GM19023 (cell line): Measurements from ENCODE around the gene SYMPK.

Experiments used
- ATAC-seq: cut with Tn5 transposase; IDR thresholded peaks from one replicate; pipeline ENCODE4 v1.9.1; 2021; ENCODE audit warnings: mild to moderate bottlenecking, moderate library complexity; ENCODE audit not compliant: unreplicated experiment

Gene SYMPK

DNA sequence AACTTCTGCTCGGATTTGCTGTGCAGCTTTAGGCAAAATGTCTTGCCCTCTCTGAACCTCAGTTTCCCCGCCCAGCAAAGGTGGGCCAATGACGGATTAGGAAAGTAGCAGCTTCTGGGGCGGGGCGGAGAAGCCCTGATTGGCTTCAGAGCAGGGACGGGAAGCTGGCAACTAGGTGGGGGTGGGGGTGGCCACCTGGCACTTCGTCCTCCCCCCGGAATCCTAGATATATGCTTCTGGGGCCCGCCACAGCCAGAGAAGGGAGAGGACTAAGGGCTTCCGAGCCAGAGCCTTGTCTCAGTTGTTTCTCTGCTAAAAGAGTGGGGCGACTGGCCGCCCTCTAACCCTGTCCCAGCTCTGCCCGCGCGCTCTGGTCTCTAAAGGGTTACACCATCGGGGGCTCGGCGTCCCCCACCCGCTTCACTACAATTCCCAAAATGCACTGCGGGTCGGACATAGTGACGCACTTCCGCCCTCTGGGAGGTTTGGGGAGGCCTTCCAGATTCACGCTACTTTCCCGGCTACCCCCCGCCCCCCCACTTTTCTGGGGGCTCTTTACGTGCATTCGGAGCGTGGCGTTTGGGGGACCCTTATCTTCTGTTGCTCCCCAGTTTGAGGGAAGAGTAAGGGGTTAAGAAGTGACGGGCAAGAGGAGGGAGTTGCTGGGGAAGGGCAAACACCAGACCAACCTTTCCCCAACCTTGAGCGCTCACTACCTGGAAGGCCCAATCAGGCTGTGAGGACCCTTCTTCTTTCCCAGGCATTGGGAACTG, 23.7 kb upstream of the SYMPK start:
- peak; percentile 49 for ATAC-seq

- peak; percentile 38 for ATAC-seq
These were observed 22.8 kb upstream of the SYMPK start, which contains the start of gene IRF2BP1 for GRCh38 chr19:45885556-45886426. TSS of gene IRF2BP1 (minus strand) at chr19:45886141. CDS start at chr19:45885774, 367 bp downstream.

GRCh38 chr19:45884682-45885555, 22.0 kb upstream of the SYMPK start:
- peak; percentile 4 for ATAC-seq

DNA sequence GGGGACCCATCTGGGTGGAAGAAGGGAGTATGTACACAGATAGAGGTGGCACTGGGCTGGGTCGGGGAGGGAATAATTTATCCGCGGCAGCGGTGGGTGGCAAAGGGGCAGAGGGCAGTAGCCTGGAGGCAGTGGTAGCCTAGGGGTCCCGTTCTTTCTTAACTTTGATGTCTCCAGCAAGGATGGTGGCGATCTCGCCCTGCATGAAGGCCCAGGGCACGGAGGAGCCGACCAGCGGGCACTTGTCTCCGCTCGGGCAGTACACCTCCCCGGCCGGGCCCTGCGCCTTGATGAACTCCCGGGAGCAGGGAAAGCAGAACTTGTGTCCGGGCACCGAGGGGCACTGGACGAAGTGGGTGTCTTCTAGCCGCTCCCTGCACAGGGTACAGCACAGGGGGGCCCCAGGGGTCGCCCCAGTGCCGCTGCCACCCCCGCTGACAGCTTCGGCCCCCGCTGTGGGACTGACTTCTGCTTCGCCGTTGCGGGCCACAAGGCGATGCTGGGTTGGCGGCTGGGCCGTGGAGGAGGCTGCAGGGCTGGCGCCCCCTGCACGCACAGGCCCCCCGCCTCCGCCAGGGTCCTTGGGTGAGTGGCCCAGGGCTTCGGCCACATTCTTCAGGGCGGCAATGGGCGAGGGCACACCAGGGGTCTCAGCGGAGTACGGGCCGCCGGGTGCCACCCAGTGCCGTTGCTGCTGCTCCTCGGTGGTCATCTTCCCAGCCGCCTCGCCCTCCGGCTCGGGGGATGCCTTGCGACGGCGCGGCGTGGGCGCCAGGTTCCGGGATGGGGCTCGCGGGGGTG, 21.1 kb upstream of the SYMPK start:
- no peak for ATAC-seq

- ATAC-seq: no peak
These were observed 20.6 kb upstream of the SYMPK start for GRCh38 chr19:45883586-45883880.

- ATAC-seq: peak; percentile 25
These were observed 20.0 kb upstream of the SYMPK start for GRCh38 chr19:45882652-45883585.

GRCh38 chr19:45881909-45882528, 19.1 kb upstream of the SYMPK start:
- no peak for ATAC-seq

DNA sequence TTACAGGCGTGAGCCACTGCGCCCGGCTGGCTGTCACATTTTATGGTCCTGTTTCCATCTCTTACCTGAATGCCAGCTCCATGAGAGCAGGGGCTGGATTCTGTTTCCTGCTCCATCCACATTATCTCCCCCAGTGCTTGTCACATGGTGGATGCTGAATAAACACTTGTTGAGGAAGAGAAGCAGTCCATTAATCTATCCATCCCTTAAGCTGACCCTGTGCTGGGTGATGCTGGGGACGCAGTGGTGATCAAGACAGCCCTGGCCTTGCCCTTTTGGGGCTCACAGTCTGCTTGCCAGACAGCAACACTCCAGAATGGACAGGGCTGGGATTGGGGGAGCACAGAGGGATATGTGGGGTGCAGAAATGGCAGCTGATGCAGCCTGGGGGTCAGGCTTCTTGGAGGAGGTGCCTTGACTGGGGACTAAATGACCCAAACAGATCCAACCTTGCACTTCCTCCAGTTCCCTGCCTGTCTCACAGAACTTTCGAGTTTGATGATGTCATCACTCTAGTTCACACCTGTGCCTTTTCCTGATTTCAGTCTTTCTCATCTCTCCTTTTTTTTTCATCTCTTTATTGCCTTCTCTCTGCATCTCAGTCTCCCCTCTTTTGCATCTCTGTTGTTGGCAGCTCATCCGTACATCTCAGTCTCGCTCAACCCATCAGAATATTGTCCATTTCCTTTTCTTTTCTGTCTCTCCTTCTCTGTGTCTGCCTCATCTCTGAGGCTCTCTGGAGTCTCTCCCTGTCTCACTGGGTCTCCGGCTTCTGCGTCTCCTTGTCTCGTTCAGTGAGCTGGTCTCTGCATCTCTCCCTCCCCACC, 18.3 kb upstream of the SYMPK start:
- no peak for ATAC-seq

- no peak for ATAC-seq
These were observed 17.0 kb upstream of the SYMPK start for GRCh38 chr19:45879971-45880370.

DNA sequence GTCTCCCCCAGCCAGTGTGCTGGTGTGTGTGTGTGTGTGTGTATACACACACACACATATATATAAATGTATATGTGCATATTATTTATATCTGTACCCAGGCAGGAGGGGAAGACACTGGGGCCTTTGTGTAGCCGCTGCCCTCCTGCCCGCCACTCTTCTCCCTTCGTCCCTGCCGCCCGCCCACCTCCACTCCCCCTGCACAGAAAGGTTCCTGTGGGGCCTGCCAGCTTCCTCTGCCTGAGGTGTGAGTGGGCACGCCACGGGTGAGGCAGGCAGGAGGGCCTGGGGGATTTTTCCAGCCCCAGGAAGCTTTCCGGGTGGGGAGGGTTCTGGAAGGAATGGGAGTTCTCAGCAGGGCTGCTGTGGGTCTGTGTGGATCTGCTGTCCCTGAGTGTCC, 16.1 kb upstream of the SYMPK start:
- no peak for ATAC-seq

DNA sequence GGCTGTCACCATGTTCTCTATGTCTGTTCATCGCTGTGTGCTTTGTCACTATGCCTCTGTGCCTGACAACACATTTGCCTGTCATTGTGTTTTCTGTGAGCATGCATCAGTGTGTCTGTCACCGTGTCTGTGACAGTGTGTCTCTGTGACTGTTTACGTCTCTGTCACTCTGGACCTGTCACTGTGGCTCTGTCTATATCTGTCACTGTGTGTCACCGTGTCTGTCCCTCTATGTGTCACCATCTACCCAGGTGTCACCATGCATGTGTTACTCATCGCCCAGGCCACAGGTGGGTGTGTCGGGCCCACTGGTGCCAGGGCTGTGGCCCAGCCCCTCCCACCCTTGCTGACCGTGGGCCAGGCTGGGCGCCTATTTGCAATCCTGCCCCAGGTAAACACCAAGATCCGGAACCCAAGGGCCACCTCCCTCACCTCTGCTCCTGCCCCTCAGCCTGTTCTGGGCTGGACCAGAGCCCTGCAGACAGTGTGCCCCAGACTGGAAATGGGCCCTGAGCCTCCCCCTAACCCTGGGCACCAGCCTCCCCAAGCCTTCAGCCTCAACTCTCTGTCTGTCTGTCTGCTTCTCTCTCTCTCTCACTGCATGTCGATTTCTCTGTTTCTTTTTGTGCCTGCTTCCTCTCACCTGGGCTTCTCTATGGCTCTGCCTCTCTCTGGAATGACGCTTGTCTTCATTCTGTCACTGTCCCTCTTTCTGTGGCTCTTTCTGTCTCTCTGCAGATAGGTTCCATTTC, 15.3 kb upstream of the SYMPK start:
- ATAC-seq: no peak

DNA sequence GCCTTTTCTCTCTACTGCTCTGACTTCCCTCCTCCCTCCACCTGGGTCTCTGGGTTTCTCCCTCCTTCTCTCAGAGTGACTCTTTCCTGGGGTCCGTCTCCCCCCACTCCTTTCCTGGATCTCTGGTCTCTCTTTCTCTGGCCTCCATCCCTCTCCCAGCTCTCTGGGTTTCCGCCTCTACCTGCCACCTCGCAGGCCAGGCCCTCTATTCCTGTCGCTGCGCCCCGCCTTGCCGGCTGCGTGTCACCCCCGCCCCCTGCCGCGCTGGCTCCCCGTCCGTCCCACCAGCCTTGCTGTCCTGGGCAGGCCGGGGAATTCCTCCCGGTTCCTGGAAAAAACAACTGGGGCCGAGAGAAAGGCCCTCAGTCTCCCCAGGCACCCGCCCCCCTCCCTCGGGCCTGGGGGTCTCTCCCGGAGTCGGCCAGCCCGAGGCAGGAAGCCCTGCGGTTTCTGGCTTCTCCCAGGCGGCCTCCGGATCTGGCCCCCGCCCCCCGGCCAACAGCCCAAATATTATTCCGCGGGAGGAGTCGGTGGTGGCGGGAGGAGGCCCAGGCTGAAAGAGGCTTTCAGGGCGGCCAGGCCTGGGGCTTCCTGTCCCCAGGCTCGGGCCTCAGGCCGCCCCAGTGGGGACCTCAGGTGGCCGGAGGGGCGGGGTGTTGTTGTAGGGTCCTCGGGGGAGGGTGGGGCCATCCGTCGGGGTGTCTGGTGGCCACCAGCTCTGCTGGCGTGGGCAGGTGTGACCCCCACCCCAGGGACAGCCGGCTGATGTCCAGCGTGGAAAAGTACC, 13.7 kb upstream of the SYMPK start:
- no peak for ATAC-seq

GRCh38 chr19:45876161-45876410, 13.1 kb upstream of the SYMPK start:
- no peak for ATAC-seq

DNA sequence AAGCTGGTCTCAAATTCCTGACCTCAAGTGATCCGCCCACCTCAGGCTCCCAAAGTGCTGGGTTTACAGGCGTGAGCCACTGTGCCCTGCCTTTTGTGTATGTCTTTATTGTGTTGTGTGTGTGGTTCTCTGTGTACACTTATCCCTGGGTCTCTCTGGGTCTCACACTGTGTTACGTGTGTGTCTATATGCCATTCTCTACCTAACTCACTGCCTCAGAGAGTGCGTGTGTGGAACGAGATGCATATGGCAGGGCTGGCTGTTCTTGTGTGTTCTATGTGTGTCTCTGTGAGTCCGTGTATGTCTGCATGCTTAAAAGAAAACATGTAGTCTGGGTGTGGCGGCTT, 11.6 kb upstream of the SYMPK start:
- no peak for ATAC-seq

DNA sequence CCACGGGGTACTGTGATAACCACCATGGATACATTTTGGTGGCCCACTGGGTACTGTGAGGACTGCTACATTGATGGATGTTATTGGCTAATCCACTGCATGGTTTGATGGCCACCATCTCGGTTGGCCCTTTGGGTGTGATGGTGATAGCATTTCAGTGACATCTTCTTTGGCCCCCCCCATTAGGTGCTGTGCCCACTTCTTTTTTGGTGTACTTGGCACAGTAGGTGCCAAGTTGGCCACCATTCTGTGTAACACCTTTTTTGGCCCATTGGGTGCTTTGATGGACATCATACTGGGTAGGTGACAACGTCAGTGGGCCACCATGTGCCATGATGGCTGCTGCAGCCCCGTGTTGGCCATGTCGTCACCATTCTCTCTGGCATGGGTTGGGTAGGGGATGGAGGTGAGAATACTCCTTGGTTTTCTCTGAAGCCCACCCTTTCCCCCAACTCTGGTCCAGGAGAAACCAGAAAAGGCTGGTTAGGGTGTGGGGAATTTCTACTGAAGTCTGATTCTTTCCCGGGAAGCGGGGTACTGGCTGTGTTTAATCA, 10.3 kb upstream of the SYMPK start:
- ATAC-seq: no peak

GRCh38 chr19:45872095-45872919, 9.4 kb upstream of the SYMPK start:
- ATAC-seq: no peak
